GM10248 (cell line): ENCODE results near the gene CAMTA1.

ENCODE experiments used
- CTCF ChIA-PET: fragments of 300-600 bp; sonication (Branson Sonifier 250); formaldehyde crosslinking; extraction: SDS; loops from one replicate; lab custom pipeline; 2021; ENCODE audit warnings: antibody characterized with exemption; lab: Yijun Ruan, JAX
- POLR2A ChIA-PET: fragments of 350-650 bp; sonication (Branson Sonifier 250); formaldehyde crosslinking; extraction: SDS; loops from one replicate; lab custom pipeline; 2020; ENCODE audit warnings: antibody characterized with exemption; lab: Yijun Ruan, JAX
- DNase-seq: peaks from one replicate; pipeline ENCODE4 v3.0.0; 2012; ENCODE audit errors: extremely low spot score
- TF ChIP-seq, protein P1 (sequence below): IDR thresholded peaks from 2 replicates; pipeline ENCODE4 v1.5.1; 2012; ENCODE audit warnings: mild to moderate bottlenecking, low read depth; ENCODE audit errors: extremely low read depth, missing control alignments, control extremely low read depth

CAMTA1 gene

GRCh38 chr1:7675431-7676273 lies 890.4 kb downstream of the CAMTA1 start:
- ChIA-PET CTCF (interaction anchor here (0.7 to 18.8 kb wide), 5 partner anchors 10 to 228 kb away, joined by 3 to 296 read pairs (median 4); no protein-coding TSS in a partner anchor), POLR2A (no interaction called here)
- no peak for DNase-seq
- TF ChIP-seq, protein P1, sequence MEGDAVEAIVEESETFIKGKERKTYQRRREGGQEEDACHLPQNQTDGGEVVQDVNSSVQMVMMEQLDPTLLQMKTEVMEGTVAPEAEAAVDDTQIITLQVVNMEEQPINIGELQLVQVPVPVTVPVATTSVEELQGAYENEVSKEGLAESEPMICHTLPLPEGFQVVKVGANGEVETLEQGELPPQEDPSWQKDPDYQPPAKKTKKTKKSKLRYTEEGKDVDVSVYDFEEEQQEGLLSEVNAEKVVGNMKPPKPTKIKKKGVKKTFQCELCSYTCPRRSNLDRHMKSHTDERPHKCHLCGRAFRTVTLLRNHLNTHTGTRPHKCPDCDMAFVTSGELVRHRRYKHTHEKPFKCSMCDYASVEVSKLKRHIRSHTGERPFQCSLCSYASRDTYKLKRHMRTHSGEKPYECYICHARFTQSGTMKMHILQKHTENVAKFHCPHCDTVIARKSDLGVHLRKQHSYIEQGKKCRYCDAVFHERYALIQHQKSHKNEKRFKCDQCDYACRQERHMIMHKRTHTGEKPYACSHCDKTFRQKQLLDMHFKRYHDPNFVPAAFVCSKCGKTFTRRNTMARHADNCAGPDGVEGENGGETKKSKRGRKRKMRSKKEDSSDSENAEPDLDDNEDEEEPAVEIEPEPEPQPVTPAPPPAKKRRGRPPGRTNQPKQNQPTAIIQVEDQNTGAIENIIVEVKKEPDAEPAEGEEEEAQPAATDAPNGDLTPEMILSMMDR, result no peak

DNA sequence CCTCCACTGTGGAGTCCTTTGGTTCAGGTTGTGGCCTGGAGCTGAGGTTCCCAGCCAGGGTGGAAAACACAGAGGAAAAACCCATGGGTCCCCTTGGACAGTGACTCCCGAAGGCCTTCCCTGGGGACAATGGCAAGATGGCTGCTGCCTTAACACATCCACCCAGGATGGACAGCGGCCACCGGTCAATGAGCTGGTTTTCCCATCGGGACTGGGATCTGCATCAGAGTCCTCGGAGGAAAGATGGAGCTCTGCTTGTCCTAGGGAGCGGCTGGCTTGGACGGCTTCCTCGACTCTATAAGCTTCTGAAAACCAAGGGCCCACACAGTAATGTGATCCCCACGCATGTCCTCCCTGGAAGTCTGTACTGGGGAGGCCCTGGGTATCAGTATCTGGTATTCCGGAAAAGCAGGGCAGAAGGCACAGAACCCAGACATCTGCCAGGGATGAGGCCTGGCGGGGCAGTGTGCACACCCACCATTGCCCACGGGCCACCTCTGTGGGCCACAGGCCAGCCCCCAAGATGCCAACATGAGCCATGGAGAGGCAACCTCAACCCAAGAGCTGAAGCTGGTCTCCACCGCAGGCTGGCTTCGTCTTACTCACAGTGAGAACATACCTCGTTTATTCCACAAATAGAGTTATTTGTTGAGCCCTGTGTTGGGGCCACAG lies 891.2 kb downstream of the CAMTA1 start:
- ChIA-PET CTCF (interaction anchor here (0.6 to 18.8 kb wide), 6 partner anchors 9 to 227 kb away, joined by 3 to 296 read pairs (median 4); no protein-coding TSS in a partner anchor), POLR2A (no interaction called here)
- TF ChIP-seq, protein P1, result no peak
- DNase-seq, result no peak

DNA sequence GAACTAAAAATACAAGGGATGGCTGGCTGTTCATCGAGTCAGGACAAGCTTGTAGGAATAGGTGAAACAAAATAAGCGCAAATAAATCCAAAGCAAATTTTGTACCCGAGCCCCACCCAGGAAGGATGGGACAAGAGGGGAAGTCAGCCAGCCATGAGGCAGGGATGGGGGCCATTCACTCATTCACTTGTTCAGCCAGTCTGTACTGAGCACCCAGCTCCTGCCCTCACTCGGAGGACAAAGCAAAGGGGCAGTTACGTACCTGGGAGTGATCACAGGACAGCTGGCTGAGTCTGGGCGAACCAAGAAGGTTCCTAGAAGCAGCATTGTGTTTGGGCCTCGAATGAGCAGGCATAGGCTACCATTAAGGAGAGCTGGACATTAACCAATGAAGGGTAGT lies 891.9 kb downstream of the CAMTA1 start:
- ChIA-PET CTCF (interaction anchor here (1.2 to 18.8 kb wide), 3 partner anchors 10 to 74 kb away, joined by 6 to 296 read pairs (median 8); no protein-coding TSS in a partner anchor), POLR2A (no interaction called here)
- no peak for DNase-seq
- TF ChIP-seq, protein P1, result no peak

- TF ChIP-seq, protein P1, result no peak
- DNase-seq, result no peak
- POLR2A ChIA-PET, result no interaction called here
- CTCF ChIA-PET, result interaction anchor here (8.0 to 18.8 kb wide), 2 partner anchors 11 to 73 kb away, joined by 92 to 296 read pairs; no protein-coding TSS in a partner anchor
These were observed 892.6 kb downstream of the CAMTA1 start for GRCh38 chr1:7677815-7678214.

DNA sequence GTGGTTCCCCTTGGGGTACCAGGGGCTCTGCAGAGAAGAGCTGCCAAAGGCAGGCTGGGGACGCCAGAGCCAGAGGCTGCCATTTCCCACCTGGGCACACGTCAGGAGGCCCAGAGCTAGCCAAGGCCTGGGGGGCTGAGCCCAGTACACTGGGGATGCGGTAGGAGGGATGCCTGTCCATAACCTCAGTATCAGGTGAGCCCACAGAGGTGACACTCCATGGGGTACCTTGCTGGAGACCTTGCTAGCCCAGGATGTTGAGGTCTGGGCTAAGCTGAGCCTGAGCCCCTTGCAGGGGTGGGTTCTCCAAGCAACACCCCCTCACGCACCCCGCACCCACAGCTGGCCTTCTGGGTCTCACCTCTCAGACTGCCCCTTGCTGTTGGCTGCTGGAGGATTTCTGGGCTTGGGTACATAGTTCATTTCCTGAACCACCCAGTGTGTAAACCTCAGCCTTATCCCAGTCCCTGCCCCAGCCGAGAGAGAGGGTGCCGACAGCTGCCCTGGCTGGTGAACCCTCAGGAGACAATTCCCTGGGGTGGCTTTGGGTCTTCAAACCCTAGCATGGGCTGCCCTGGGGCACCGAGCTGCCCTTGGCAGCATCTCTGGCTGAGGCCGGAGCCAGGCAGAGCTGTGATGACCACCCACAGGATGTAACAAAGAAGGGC lies 893.4 kb downstream of the CAMTA1 start:
- CTCF ChIA-PET, result interaction anchor here (8.0 kb wide), 1 partner anchor 12 kb away, joined by 92 read pairs; no protein-coding TSS in a partner anchor
- TF ChIP-seq, protein P1, result no peak
- DNase-seq, result no peak
- POLR2A ChIA-PET, result no interaction called here
